ENCODE results near the gene ZNF394. TPM values are rescaled to one million over a fixed set of nuclear protein-coding genes. Genes with fewer than 3 reads are reported as not detected.
"Not testable (repeated sequence)": the region's sequence is repeated elsewhere in the genome, so short reads cannot be mapped to it uniquely, and the experiment has no call there.

ZNF394 gene
- 17.5 and 19.5 TPM in 2 replicates for total RNA-seq
- 17.6 TPM for polyA plus RNA-seq (2012)

DNA sequence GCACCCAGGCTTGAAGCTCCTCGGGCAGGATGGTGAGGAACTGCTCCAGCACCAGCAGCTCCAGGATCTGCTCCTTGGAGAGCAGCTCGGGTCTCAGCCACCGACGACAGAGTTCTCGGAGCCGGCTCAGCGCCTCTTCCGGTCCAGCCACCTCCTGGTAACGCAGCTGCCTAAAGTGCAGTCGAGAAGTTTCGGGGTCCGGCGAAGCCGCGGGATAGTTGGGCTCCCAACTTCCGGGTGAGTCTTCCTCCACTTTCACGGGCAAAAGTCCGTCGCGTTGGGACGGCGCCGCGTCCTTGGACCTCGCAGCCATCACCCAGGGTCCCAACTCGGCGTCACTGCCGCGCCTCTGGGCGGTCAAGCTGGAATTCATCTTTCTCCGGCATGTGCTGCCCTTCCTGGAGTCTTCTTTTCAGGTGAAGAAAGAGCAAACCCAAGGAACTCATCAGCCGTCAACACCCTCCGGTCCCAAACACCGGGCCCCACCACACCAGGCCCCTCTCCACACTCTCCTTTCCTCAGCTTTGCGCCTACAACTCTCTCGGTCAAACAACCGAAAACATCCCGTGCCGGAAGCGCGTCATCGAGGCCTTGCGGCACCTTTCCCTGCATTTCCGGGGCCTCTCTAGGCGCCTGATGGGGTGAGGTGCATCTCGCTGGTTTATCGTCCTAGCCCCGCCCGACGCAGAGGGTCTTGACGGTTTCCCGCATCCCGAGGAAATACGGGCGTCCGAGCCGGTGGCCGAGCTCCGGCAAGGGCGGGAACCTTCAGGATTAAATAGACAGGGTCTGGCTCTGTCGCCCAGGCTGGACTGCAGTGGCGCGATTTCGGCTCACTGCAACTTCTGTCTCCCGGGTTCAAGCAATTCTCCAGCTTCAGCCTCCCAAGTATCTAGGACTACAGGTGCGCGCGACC, at the start of gene ZNF394:
Gene ZNF394 (minus strand): TSS at position 561 of the 916 bp plus-strand sequence. CDS start 188 bp downstream, at position 373.
- DNase-seq (ENCODE audit: low read depth) = peak; percentile 97

DNA sequence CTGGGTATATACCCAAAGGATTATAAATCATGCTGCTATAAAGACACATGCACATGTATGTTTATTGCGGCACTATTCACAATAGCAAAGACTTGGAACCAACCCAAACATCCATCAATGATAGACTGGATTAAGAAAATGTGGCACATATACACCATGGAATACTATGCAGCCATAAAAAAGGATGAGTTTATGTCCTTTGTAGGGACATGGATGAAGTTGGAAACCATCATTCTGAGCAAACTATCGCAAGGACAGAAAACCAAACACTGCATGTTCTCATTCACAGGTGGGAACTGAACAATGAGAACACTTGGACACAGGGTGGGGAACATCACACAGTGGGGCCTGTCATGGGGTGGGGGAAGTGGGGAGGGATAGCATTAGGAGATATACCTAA, 49.5 kb upstream of the ZNF394 start:
- not testable (repeated sequence) for DNase-seq (ENCODE audit: low read depth)

DNA sequence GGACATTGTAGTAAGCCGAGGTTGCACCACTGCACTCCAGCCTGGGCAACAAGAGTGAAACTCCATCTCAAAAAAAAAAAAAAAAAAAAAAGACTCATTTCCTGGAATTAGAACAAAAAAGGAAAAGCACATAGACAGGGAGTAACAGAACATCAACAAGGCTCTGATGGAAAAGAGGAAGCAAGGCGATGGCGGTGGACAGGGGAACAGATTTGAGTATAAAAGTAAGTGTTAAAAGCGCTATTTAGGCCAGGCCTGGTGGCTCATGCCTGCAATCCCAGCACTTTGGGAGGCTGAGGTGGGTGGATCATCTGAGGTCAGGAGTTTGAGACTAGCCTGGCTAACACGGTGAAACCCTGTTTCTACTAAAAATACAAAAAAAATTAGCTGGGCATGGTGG, 45.2 kb upstream of the ZNF394 start:
- not testable (repeated sequence) for DNase-seq (ENCODE audit: low read depth)

DNA sequence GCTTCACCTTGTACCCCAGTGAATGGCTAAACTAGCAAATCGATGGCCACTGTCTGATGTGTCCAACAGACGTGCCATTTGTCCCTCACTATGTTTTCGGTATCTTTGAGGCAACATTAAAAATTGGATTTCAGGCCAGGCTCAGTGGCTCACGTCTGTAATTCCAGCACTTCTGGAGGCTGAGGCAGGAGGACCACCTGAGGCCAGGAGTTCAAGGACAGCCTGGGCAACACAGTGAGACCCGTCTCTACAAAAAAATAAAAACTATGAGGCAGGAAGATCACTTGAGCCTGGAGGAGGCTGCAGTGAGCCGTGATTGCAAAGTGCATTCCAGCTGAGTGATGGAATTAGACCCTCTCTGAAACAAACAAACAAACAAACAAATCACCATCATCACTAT, 43.8 kb upstream of the ZNF394 start:
- DNase-seq (ENCODE audit: low read depth) = no peak

DNA sequence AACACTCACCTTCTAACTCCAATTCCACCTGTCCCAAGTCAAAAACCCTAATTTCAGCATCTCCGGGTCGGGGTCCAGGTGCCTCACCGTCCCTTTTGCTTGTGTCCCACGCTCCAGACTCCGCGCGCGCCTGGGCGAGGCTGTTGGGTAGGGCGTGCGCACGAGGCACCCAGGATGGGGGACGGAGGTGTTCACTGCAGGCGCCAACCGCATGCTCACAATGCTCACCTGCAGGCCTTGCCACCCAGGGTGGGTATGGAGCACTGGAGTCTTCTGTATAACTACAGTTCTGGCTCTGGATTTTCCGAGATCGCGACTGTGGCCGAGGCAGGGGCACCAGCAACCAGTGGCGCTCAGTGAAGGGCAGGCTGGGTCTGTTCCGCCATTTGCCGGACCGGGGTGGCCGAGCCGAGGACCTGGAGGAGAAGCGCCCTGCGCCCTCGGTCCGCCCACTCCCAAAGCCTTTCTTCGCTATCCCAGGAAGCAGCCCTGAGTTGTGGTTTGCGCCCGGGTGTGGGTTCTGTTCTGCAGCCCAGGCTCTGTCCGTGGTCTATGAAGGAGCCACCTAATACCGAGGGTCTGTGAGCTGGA, 43.1 kb upstream of the ZNF394 start:
- no peak for DNase-seq (ENCODE audit: low read depth)

DNA sequence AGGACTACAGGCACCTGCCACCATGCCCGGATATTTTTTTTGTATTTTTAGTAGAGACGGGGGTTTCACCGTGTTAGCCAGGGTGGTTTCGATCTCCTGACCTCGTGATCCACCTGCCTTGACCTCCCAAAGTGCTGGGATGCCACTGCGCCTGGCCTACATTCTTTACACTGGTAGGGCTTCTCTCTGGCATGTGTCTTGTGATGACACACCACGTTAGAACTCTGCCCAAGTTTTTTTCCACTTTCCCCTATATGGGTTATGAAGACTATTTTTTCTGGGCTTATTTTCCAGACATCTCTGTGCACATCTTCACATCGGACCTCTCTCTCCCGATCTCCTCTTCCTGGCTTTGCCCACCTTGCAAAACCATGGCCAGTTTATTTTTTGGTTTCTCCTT, 41.1 kb upstream of the ZNF394 start:
- no peak for DNase-seq (ENCODE audit: low read depth)

DNA sequence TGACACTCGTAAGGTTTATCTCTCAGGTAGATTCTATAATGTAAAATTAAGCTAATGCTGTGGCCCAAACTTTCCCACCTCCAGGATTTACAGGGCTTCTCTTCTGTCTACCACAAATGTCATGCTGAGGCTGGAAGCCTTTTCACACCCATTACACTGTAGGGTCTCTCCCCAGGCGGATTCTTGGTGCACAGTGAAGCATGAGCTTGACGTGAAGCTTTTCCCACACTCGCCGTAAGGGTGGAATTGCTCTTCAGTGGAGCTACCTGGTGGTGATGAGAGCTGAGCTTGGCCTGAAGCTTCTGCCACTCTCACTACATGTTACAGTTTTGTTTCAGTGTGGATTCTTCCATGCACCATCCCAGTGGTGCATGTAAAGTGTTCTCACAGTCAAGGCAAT, 40.5 kb upstream of the ZNF394 start:
- no peak for DNase-seq (ENCODE audit: low read depth)

DNA sequence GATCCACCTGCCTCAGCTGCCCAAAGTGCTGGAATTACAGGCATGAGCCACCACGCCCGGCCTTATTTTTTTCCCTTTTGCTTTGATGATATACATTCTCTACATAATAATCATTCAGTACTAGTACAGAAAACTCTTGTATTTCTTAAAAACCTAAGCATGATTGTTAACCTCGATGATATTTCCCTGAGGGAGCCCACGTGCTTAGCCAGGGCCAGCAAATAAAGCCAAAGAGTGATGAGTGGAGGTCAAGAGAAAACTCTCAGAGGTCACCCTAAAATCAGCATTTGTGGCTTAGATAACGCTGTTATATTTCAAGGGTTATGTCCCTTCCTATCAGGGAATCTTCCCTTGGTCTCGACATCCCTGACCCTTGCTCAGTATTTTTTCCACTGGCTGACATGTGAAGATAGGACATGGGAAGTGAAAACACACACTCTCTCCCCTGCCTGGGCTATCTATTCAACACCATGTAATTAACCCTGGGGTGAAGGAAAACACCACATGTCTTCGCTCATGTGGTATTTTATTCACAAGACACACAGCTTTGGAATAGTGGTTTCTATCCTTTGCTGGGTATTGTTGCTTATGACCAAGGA, 39.2 kb upstream of the ZNF394 start:
- no peak for DNase-seq (ENCODE audit: low read depth)

DNA sequence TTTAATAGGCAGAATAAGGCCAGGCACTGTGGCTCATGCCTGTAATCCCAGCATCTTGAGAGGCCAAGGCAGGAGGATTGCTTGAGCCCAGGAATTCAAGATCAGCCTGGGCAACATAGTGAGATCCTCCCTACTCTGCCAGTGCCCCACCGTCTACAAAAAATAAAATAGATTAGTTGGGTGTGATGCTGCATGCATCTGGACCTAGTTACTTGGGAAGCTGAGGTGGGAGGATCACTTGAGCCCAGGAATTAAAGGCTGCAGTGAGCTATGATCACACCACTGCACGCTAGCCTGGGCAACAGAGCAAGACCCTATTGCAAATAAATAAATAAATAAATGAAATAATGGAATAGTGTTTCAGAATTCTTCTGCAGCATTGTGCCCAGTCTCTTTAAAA, 35.6 kb upstream of the ZNF394 start:
- no peak for DNase-seq (ENCODE audit: low read depth)

DNA sequence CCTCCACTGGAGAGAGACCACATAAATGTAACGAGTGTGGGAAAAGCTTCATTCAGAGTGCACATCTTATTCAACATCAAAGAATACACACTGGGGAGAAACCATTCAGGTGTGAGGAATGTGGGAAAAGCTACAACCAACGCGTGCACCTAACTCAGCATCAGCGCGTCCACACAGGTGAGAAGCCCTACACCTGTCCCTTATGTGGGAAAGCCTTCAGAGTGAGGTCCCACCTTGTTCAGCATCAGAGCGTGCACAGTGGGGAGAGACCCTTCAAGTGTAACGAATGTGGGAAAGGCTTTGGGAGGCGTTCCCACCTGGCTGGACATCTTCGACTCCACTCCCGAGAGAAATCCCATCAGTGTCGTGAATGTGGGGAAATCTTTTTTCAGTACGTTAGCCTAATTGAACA, 31.3 kb upstream of the ZNF394 start:
- no peak for DNase-seq (ENCODE audit: low read depth)

DNA sequence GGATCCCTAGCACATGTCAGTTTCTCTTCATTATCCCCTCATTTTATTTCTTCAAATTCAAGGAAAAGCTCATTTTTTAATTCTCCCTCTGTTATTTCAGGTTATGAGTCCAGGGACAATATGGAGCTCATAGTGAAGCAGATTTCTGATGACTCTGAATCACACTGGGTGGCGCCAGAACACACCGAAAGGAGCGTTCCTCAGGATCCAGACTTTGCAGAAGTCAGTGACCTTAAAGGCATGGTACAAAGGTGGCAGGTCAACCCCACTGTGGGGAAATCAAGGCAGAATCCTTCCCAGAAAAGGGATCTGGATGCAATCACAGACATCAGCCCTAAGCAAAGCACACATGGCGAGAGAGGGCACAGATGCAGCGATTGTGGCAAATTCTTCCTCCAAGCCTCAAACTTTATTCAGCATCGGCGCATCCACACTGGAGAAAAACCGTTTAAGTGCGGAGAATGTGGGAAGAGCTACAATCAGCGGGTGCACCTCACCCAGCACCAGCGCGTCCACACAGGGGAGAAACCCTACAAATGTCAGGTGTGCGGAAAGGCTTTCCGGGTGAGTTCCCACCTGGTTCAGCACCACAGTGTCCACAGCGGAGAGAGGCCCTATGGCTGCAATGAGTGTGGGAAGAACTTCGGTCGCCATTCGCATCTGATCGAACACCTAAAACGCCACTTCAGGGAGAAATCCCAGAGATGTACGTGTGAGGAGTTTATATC, 25.8 kb upstream of the ZNF394 start:
- peak; percentile 26 for DNase-seq (ENCODE audit: low read depth)

DNA sequence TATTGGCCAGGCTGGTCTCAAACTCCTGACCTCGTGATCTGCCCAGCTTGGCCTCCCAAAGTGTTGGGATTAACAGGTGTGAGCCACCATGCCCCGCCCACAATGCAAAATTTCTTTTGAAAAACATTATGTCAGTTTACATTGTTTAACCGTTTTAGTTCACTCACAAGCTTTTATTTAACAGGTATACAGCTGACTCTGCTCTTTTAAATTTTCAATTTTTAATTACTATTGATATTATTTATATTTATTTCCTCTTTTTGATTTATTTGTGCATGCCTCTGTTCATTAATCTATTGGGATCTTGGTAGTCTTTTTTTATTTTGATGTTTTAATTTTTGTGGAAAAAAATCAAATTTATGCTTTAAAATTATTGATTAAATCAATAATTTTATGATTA, 21.3 kb upstream of the ZNF394 start:
- DNase-seq (ENCODE audit: low read depth) = no peak

DNA sequence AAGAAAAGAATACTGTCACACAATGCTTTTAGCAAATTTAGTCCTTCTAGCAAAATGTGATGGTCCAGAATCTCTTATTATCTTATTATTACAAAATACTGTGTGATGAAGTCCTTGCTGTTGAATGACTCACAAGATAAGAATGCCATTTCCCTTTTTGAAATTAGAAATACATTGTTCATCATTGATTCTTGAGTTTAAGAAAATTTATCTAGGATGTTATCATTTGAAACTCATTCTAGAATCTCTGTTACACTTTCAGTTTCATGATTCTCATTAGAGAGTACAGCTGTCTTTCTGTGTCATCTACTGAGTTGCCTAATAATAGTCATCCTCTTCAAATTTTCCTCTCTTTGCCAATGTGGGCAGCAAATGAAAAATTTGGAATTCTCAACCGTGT, 14.0 kb upstream of the ZNF394 start:
- peak; percentile 44 for DNase-seq (ENCODE audit: low read depth)

DNA sequence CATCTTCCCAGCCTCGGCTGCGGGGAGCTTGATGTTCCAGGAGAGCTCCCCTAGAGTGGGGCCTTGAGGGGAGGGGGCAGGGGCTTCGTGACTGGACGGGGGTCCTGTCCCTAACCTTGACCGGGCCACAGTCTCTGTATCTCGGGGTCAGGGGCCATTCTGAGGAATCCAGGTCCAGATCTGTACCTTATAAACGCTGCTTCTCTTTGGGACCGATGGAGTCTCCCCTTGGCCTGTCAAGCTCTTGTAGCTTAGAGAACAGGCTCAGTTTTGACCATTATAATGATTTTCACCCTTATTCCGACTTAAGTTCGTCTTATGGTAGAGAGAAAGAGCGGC, 5.2 kb upstream of the ZNF394 start:
- no peak for DNase-seq (ENCODE audit: low read depth)

DNA sequence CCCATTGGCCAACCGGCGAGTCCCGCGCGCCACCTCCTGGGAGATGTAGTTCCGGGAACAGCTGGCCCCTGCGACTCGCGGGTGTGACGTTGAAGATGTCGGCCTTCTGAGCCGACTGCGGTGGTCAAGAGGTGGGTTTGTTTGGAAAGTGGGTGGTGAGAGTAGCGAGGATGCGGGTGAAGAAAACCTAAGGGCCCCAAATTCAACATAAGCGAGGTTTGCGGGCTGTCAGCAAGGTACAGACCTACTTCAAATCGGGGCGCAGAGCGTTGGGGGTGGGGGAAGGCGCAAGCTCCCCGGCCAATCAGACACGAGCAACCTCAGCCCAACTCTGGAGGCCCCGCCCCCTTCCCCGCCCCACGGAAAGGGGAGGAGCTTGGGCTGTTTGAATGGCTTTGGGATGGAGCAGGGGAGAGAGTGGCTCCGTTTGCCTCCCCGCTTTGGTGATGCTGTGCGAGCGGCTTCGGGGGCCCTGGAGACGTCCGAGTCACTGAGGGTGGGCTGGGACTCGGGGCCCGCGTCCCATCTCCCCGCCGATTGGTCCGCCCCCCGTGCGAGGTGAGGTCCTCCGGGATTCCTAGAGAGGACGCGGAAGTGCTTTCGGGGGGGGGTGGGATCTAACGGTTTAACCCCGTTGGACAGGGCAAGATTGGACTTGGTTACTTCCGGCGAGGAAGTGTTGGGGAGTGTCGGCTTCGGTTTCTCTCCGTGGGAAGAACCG, 4.7 kb upstream of the ZNF394 start, which contains the start of gene ZKSCAN5:
Gene ZKSCAN5 (plus strand): TSS at position 60 of the 721 bp plus-strand sequence. CDS start 1,383 bp downstream, outside the sequence.
- peak; percentile 99 for DNase-seq (ENCODE audit: low read depth)

DNA sequence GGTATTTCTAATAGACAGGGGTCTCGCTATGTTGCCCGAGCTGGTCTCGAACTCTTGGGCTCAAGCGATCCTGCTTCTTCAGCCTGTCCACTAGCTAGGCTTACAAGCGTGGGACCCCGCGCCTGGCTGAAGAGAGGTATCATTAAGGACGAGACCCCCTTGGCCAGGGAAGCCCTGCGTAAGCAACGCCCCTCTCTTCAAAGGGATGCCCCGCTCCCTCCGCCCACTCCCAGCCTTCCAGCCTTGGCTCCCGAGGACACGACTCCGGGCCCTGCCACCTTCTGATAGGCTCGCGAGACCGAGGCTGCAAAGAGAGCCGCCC, 4.2 kb upstream of the ZNF394 start:
- no peak for DNase-seq (ENCODE audit: low read depth)

DNA sequence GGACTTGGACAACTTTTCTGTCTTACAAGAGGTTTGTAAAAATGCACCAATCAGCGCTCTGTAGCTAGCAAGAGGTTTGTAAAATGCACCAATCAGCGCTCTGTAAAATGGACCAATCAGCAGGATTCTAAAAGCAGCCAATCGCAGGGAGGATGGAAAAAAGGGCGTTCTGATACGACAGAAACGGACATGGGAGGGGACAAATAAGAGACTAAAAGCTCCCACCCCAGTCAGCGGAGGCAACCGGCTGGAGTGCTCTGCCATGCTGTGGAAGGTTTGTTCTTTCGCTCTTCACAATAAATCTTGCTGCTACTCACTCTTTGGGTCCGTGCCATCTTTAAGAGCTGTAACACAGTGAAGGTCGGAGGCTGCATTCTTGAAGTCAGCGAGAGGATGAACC, 1.2 kb upstream of the ZNF394 start:
- DNase-seq (ENCODE audit: low read depth) = not testable (repeated sequence)

DNA sequence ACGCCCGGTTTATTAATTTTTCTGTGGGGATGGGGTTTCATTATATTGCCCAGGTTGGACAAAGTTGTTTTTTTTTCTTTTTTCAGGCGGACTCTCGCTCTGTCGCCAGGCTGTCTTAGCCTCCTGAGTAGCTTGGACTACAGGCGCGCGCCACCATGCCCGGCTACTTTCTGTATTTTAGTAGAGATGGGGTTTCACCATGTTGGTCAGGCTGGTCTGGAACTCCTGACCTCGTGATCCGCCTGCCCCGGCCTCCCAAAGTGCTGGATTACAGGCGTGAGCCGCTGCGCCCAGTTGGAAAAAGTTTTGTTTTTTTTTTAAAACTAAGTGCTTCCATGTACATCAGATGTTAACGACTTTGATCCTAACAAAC, 542 bp upstream of the ZNF394 start:
- DNase-seq (ENCODE audit: low read depth) = no peak

DNA sequence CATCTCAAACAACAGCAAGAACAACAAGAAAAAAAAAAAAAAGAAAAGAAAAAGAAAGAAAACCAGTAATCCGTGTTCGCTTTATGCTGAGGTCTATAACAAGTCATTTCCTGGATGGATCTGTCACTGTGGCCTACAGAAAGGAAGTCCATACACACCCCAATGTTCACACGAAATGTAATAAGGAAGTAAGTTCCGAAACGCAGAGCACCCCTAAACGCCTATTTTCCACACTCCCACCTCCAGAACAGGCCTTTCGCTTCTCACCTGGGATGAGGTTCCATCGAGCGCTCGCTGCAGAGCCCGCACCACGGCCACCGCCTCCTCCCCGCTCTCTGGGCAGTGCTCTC, 735 bp downstream of the ZNF394 start:
- no peak for DNase-seq (ENCODE audit: low read depth)

DNA sequence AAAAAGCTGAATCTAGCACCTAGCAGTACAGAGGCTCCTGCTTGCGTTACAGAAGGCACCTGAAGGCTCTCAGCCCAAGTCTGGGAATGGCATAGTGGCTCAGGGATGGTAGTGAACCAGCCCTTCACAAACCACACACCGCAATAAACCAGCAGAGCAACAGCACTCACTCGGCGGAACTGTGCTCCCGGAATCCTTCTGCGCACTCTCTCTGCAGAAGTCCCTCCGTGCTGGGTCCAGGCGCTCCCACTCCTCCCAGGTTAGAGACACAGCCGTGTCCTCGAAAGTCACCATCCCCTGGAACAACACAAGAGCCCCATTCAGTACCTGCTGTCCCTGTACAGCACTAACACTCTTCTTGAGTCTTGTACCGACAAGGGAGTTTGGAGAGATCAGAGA, 1.5 kb downstream of the ZNF394 start:
- DNase-seq (ENCODE audit: low read depth) = no peak

All from myocyte (in vitro differentiated cells).